Fibroblast of villous mesenchyme (primary cell): ENCODE data around the gene WDR93. TPM values are rescaled to one million over a fixed set of nuclear protein-coding genes. Genes with fewer than 3 reads are reported as not detected.
A peak's percentile ranks its signal among the peaks of the same experiment; 100 is the strongest.

ENCODE experiments used
- DNase-seq: peaks from one replicate; pipeline ENCODE4 v3.0.0-alpha.2; 2010; ENCODE audit warnings: low read depth
- H3K4me3 ChIP-seq: 2 replicates; pipeline ENCODE4 v1.5.1; 2011; ENCODE audit warnings: low read depth, mild to moderate bottlenecking, low read length
- CTCF ChIP-seq: IDR thresholded peaks from 2 replicates; pipeline ENCODE4 v1.5.1; 2012; ENCODE audit warnings: low read depth, mild to moderate bottlenecking, low read length; ENCODE audit not compliant: insufficient read depth
- total RNA-seq: library from RNA; depleted of rRNA; stranded (reverse); fragments of >200 nt; gene quantifications from 2 replicates; pipeline ENCODE4 v1.2.3, GENCODE V29; 2012

The WDR93 gene
- total RNA-seq, 1 donor: not detected

GRCh38 chr15:89662893-89663626 is 27.6 kb upstream of the WDR93 start:
- peak; percentile 90 for DNase-seq
- TF ChIP-seq CTCF: peak; percentile 12
- peak overlapping the region; percentile 38 for H3K4me3 ChIP-seq

- H3K4me3 ChIP-seq: peak overlapping the region; percentile 40
- no peak for TF ChIP-seq CTCF
- no peak for DNase-seq
These were observed 25.9 kb upstream of the WDR93 start for GRCh38 chr15:89664441-89665350.

GRCh38 chr15:89665449-89666181 is 25.0 kb upstream of the WDR93 start:
- DNase-seq: peak; percentile 78
- peak overlapping the region; percentile 40 for H3K4me3 ChIP-seq
- TF ChIP-seq CTCF: no peak

- no peak for DNase-seq
- no peak overlapping the region for H3K4me3 ChIP-seq
- TF ChIP-seq CTCF: no peak
These were observed 24.3 kb upstream of the WDR93 start for GRCh38 chr15:89666184-89666857.

- TF ChIP-seq CTCF: no peak
- no peak for DNase-seq
- no peak overlapping the region for H3K4me3 ChIP-seq
These were observed 23.5 kb upstream of the WDR93 start for GRCh38 chr15:89666858-89667705.

- TF ChIP-seq CTCF: no peak
- DNase-seq: no peak
- no peak overlapping the region for H3K4me3 ChIP-seq
These were observed 23.0 kb upstream of the WDR93 start for GRCh38 chr15:89667706-89667960.
